Stimulated activated CD4-positive, alpha-beta T cell treated with anti-CD3 and anti-CD28 coated beads, Interleukin-15, amount 100 ng/mL, for 48 hours (primary cell): ENCODE data around the gene RPS19BP1.
A peak's percentile ranks its signal among the peaks of the same experiment; 100 is the strongest.

Experiments used
- DNase-seq, 2 donors: peaks; one replicate each; pipeline ENCODE4 v3.0.0-alpha.2; 2020; ENCODE audit warnings: low read depth in 2 of 2

The RPS19BP1 gene

DNA sequence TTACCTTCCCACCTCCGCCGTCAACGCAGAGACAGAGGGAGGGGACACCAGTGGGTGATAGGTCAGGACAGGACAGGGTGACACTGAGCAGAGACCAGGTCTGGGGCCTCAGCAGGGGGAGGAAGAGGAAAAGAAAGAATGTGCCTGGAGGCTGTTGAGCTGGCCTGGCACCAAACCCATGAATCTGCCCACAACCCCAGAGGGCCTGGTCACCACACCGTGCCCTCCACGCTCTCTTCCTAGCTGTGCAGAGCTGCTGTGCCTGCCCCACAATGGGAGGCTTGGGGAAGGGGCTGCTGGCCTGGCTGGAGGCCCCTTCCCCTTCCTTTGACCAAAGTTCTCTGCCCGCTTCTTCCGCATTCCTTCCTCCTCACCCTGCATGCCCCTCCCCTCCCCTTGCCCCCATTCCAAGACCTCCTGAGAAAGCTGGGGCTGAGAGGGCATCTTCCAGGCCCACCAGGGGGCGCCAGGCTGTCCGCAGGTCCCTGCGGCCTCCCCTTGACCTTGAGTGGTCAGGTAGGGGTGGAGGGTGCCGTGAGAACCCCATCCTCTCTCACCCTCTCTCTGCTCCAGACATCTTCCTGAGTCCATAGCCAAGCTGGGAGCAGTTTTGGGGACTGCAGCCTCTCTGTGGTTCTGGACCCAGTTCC lies 27.0 kb upstream of the RPS19BP1 start:
- no peak for DNase-seq

DNA sequence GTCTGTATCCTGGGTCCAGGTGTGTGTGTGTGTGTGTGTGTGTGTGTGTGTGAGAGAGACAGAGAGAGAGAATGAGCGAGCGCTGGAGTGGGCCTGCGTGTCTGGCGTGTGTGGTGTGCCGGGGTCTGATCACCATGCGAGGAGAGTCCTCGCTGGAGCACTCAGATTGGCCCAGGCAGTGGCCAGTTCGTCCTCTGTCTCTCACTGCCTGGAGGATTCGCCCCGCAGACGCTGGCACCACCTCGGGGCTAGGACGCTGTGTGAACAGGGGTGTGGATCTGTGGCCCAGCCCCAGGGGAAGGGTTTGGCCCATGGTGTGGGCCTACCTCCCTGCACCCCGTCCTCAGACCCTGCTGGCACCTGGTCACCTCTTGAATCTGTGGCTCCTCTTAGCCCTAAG lies 26.4 kb upstream of the RPS19BP1 start:
- DNase-seq, result no peak

DNA sequence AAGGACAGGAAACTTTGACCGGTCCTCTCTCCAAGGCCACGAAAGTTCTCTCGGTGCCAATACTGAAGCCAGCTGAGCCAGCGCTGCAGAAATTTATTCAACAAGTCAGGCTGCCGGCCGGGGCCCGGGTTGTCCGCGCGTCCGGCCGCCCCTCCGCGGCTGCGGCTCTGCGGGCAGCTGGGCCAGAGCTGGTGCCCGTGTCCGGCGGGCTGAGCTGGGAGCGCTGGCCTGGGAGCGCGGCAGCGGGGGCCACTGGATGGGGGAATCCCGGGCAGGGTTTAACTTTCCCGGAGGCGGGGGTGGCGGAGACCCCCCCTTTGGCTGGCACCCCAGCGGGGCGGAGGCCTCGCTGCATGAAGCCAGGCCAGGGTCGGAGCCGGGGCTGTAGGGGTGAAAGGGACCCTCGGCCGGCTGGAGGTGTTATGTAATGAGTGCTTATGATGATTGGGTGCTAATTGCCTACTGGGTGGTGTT lies 25.7 kb upstream of the RPS19BP1 start:
- DNase-seq, result no peak

DNA sequence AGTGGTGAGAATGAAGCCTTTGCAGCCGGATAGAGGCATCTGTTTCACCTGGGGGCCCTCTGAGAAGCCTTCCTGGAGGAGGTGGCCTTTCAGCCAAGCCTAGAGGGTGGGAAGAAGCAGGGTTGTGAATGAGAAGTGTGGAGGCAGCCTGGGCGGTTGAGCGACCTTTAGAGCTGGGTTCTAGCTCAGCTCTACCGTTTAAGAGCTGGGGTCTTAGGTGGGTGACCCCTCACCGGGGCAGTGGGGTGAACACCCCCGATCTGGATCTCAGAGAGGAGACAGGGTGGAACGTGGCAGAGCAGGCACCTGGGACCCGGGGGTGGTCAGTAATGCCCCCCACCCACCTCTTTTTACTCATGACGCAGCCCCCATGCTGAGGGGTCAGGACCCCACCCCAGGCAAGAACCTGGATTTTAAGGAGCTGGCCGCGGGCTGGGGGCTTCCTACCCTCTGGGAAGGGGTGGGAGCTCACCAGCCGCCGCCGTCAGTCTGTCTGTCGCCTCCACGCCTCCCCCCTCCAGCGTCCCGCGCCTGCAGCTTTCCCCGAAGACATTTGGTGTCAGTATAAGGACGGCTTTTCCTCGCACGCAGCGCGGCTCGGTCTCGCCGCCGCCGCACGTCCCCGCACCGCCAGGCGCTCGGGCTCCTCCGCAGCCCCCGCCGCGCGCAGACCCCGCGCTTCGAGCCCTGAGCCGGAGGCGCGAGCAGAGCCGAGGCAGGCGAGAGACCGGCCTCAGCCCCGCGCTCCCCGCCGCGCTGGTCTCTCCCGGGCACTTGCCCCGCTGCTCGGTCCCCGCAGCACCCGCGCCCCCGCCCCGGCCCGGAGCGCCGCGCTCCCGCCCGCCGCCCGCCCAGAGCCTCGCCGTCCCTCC lies 24.7 kb upstream of the RPS19BP1 start:
- no peak for DNase-seq

DNA sequence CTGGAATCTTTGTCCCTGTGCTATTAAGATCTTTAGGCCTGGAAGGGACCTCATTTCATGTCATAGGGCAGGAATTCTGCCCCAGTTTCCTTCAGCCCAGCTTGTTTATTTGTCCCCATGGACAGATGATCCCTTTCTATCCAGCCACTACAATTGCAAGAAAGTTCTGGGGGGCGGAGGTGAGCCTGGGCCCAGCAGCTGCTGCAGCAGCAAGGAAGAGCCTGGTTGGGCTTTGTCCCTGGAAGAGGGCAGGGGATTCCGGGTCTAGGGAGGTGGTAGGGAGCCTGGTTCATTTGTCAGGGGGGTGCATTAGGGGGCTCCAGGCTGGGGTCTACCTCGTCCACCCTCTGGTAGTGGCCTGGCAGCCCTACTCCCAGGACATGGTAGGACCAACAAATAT lies 21.6 kb upstream of the RPS19BP1 start:
- no peak for DNase-seq

DNA sequence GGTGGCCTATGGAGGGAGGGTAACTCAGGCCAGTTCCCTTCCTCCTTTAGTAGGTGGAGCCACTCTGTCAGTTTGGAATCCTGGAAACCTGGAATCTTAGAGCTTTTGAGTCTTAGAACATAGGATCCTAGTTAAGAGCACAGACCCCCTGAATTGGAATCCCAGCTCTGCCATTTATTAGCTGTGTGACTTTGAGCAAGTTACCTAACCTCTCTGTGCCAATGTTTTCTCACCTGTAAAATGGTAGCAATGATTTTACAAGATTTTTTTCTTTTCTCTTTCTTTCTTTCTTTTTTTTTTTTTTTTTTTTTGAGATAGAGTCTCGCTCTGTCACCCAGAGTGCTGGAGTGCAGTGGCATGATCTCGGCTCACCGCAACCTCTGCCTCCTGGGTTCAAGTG lies 20.9 kb upstream of the RPS19BP1 start:
- no peak for DNase-seq

DNA sequence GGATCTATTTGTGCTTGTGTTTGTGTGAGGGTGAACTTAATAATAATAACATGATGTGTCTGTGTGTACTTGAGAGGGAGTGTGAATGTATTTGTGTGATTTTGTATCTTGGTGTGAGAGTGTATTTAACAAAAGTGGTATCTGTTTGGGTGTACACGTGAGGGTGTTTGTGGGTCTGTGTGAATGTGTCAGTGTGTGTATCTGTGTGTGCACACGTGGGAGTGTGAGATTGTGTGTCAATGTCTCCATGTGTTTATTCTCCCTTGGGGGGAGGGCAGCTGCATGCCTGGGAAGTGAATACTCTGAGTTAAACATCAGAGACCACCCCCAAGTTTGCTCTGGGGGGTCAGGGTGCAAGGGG lies 15.0 kb upstream of the RPS19BP1 start:
- DNase-seq, result no peak

DNA sequence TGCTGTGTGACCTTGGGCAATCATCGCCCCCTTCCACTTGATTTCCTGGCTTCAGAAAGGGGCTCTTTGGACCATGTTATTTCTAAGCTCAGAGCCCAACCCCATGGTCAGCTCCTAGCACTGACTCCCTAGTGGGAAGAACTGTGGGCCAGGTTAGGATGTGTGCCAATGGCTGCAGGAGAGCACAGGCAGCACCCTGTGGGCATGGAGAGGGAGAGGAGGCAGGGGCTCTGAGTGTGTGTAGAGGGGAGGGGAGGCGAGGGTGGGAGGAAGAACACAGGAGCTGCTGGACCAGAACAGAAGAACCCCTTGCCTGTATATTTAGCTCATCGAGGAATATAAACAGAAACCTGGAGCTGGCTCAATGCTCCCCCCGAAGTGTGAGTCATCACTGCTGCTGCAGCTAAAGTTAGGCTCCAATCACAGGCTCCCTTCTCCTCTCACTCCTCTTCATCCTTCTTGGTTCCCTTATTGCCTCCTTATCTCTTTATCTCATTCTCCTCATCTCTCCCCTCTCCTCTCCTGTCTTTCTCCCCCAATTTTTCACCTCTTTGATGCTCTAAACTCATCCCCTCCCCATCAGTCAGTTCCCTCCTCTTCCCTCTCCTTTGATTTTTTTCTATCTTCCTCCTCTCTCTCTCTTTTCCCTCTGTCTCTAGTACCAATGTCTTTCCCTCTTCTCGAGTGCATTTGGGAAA lies 14.5 kb upstream of the RPS19BP1 start:
- DNase-seq, result no peak

DNA sequence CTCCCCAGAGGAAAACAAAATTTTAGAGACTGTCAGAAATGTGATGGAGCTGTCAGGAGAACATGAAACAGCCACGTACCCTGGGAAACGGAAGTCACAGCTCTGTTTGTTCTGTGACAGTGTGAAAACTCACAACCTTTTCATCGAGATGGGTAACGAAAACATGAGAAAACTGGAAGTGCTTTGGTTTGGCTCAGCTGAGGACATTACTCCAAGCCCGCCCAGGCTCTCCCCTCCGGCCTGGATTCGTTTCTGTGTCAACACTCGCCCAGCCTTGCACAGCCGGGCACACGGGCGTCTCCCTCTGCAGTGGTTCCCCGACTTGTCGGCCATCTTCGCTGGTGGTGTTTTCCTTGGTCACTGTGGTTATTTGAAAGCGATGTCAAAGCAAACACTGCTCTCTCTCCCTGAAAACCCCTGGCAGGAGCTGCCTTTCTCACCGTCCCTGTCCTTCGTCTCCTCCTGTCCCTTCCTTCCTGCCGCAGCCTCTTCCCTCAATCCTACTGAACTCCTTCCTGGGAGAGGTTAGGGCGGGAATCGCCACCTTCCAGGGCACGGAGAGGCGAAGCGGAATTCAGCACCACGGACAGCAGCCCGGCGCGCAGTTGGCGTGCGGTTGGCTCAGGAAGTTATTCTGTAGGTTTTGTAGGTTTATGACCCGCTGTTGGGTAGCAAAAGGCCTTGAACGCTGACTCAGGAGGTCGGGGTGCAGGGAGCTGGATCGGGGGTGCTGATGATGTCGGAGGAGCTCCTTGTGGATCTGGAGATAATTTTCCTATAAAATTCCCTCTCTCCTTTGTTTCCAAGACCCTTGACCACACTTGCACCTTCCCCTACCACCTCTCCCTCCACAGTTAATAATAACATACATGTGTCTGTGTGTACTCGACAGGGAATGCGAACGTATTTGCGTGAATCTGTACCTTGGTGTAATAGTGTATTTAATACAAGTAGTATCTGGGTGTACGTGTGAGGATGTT lies 13.1 kb upstream of the RPS19BP1 start:
- DNase-seq, result peak in 1 of 2 donors; percentile 46

DNA sequence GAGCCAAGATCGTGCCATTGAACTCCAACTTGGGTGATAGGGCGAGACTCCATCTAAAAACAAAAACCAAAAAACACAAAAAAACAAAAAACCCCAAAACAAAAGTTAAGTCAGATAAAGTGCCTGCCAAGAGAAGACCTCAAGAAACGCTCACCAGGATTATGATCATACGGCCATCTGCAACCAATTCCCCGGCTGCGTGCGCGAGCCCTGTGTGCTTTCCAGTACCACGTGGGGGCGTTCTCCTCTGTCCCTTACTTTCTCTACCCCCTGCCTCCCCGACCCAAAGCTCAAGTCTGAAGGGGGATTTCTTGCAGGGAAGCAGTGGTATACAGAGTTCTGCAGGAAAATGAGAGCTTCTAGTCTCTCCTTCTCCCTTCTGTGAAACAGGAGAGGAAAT lies 10.5 kb upstream of the RPS19BP1 start:
- no peak for DNase-seq

DNA sequence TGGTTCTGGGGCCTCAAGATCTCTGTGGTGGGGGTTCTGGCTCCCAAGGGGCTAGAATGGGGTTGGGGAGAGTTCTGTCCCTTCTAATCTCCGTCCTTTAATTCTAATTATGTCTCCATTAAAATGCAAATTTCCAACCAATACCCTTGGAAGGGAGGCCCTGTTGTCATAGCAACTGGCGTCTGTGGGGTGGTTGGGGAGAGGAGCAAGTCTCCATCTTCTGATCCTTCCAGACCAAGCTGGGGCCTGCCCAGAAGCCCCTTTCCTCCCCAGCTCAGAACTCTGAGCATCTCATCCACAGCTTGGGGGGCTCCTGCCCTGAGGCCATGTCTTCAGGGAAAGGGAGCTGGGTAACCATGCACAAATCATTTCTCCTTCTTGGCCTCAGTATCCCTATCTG lies 5.4 kb upstream of the RPS19BP1 start:
- DNase-seq, result no peak

DNA sequence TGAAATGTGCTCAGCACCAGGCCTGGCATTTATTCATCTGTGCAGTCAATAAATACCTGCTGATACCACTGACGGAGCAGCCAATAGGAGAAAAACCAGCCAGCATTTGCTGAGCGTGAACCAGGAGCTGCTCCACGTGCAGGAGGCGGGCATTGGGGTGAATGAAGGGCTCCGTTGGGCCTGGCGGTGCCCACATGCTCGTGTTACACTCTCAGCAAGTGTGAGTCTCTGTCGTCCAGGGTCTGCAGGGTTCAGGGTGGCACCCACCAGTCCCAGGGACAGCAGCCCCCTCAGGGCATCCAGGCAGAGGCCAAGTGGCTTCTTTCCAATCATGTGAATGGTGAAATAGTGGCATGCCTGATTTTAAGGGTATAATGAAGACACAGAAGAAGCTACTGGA lies 4.2 kb upstream of the RPS19BP1 start:
- no peak for DNase-seq

DNA sequence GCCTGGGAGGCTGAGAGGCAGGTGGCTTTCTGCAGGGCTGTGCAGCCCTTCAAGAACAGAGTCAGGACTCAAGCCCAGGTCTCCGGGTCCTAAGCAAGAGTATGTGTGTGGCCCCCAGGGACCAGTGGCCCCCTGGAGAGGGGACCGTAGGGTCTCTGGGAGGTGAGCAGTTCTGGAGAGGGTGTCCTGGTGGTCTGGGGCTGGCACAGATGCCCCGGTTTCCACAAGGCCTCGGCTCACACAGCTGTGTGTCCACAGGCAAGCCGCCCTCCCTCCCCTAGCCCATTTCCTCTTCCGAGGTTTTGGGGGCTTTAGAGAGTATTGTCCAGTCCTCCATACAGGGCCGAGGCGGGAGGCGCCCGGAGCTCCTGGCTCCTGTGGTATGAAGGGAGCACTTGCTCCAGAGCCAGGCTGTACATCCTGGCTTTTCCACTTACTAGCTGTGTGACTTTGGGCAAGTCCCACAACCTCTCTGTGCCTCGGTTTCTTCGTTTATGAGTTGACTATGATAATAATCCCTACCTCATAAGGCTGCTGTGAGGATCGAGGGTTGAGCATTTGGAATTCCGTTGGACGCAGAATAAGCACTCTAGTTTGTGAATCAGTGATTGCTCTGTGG lies 3.4 kb upstream of the RPS19BP1 start:
- DNase-seq, result no peak

DNA sequence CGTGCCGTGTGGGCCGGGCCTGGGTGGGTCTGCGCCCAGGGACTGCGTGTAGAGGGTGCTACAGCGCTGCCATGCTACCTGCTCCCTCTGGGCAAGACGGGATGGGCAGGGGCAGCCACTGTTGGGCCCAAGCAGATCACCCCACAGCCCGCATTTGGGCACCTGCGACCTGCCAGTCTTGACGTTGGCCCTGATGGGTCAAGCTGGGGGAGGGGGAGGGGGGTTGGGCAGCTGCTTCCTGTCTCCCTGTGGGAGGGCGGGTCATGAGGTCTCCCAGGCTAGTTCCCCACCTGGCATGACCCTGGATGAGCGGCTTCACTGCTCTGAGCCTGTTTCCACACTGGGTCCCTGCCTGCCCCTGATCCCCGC lies 2.8 kb upstream of the RPS19BP1 start:
- no peak for DNase-seq

DNA sequence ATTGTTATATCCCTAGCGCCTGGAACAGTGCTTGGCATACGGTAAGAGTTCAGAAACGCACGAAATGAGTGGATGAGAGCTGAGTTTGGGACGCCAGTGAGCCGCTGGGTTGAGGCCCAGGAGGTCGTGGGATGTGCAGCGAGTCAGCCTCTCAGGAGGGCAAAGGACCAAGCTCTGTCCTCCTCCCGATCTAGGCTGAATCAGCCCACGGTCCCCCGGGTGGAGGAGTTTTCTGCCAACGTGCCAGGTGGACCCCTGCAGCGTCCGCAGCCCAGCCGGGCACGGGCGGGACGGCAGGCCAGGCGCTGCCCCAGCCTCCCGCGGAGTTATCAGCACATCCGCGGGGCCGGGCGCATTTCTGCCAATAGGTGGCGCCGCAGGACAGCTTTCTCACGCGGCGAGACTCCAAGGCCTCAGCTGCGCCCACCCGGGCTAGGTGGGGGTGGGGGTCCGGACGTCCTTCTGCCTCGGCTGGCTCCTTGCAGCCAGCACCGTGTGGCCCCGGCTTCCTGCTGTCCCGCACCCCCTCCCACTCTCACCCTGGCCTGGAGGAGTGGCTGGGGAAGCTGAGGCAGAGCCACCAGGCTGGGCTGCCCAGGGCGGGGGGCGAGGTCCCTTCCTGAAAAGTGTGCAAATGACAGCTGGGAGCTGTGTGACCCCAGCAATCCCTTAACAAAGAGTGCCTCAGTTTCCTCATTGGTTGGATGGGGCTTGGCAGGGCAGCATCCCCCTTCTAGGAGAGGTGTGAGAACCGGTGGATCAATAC lies 2.2 kb upstream of the RPS19BP1 start:
- peak; percentile 59 to 79 for DNase-seq

DNA sequence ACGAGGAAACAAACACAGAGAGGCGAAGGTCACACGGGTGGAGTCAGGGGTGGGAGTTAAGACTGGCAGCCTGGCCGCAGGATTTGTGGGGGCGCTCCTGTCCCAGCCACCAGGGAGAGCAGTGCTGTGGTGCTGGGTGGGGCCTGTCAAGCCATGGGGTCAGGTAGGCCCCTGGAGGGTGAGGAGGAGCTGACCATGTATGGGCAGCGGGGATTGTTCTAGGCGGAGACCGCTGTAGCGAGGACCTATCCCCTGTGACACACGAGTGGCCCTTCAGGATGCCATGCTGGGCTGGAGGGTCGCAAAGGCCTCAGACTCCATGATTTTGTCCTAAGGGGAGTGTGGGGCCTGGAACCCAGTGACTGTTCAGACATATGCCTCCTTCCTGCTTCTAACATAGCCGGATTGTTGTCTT lies 1.6 kb upstream of the RPS19BP1 start:
- DNase-seq, result no peak

DNA sequence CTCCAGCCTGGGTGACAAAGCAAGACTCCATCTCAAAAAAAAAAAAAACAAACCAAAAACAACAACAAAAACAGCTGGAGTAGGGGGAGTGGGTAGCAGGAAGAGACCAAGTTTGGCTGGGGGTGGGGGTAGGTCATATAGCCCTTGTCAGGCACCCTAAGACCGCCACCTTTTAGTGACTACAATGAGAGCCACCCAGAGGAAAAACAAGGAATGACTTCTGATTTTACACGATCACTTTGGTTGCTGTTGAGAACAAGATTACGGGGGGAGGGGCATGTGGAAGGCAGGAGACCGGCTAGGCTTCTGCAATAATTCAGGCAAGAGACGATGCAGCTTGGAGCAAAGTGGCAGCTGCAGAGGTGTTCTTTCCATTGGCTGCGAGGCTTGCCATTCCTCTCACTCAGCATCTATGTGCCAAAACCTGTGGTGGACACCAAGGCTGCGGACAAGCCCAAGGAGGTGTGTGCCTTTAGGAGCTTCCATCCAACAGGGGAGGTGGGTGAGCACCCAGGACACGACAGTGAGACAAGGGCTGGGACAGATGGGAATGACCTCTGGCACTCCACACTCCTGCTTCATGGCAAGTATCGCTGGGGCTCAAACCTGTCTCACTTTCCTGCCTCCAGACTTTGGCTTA lies 1.7 kb downstream of the RPS19BP1 start:
- no peak for DNase-seq

DNA sequence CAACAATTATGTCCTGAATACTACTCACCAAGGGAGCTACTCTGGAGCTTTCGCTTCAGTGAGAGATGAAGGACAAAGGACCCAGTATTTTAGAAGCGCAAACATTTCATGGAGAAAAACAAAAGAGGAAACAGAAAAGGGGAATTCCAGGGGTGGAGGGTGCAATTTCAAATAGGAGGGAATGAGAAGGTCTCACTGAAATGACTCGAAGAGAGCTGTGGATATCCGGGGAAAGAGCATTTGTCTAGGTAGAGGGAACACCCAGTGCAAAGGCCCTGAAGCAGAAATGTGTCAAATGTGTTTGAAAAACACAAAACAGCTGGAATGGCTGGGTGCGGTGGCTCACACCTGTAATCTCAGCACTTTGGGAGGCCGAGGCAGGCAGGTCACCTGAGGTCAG lies 2.4 kb downstream of the RPS19BP1 start:
- no peak for DNase-seq

DNA sequence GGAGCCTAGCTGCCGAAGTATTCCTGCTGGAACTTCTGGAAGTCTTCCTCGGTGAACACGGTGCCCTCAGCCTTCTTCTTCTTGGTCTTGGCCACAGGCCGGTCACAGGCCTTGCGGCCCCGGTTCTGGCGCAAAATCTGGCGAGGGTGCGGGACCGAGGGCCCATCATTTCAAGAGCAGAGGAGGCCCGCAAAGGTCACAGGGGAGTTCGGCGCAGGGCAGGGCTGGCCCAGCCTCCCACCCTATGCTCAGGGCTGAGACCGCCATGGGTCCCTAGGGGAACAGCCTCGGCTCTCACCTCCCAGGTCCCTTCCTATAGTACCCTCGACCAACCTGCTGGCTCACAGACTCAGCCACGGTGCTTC lies 3.1 kb downstream of the RPS19BP1 start:
- DNase-seq, result no peak
